Smooth muscle cell (in vitro differentiated cells): Measurements from ENCODE around the gene SPATA12. TPM values are rescaled to one million over a fixed set of nuclear protein-coding genes. Genes with fewer than 3 reads are reported as not detected.
A peak's percentile ranks its signal among the peaks of the same experiment; 100 is the strongest.

Experiments
- DNase-seq: peaks from one replicate; lab custom pipeline; 2025; ENCODE audit not compliant: unreplicated experiment; lab: John Stamatoyannopoulos, UW
- H2AFZ ChIP-seq: fragments of 200-600 bp; sonication (generic); 2 replicates; pipeline ENCODE4 v1.6.0; 2016; ENCODE audit warnings: antibody characterized with exemption, low read depth, mild to moderate bottlenecking
- H3F3A ChIP-seq: fragments of 200-600 bp; sonication (generic); 2 replicates; pipeline ENCODE4 v1.6.0; 2017; ENCODE audit warnings: antibody characterized with exemption, low read depth
- H3K27ac ChIP-seq: fragments of 200-600 bp; sonication (generic); 2 replicates; pipeline ENCODE4 v1.5.1; 2016; ENCODE audit warnings: low read depth, mild to moderate bottlenecking
- H3K27me3 ChIP-seq: fragments of 200-600 bp; sonication (generic); 2 replicates; pipeline ENCODE4 v1.6.1; 2016; ENCODE audit warnings: low read depth, mild to moderate bottlenecking
- H3K36me3 ChIP-seq: fragments of 200-600 bp; sonication (generic); 2 replicates; pipeline ENCODE4 v1.5.1; 2016; ENCODE audit warnings: low read depth
- H3K4me1 ChIP-seq: fragments of 200-600 bp; sonication (generic); 2 replicates; pipeline ENCODE4 v1.5.1; 2016; ENCODE audit warnings: low read depth
- H3K4me2 ChIP-seq: fragments of 200-600 bp; sonication (generic); 2 replicates; pipeline ENCODE4 v1.6.0; 2016; ENCODE audit warnings: mild to moderate bottlenecking
- H3K4me3 ChIP-seq: fragments of 200-600 bp; sonication (generic); 2 replicates; pipeline ENCODE4 v1.5.1; 2016; ENCODE audit warnings: mild to moderate bottlenecking
- H3K79me2 ChIP-seq: fragments of 200-600 bp; sonication (generic); 2 replicates; pipeline ENCODE4 v1.6.0; 2016; ENCODE audit warnings: low read depth, mild to moderate bottlenecking
- H3K9ac ChIP-seq: fragments of 200-600 bp; sonication (generic); 2 replicates; pipeline ENCODE4 v1.6.0; 2016; ENCODE audit warnings: low read depth
- H3K9me3 ChIP-seq: fragments of 200-600 bp; sonication (generic); replicated peaks from 2 replicates; pipeline ENCODE4 v1.5.1; 2016; ENCODE audit warnings: low read depth
- H4K20me1 ChIP-seq: fragments of 200-600 bp; sonication (generic); 2 replicates; pipeline ENCODE4 v1.6.0; 2016; ENCODE audit warnings: low read depth
- WGBS: methylation state at CpG from one replicate; pipeline ENCODE4 v1.1.7; 2016; ENCODE audit warnings: low lambda C conversion rate; 5-methylcytosine and 5-hydroxymethylcytosine counted together
- polyA plus RNA-seq: library from polyadenylated mRNA; unstranded; fragments of >200 nt; fragmentation: Nextera tagmentation; extraction: Ambion mirVana; gene quantifications from 2 replicates; pipeline ENCODE4 v1.2.1, GENCODE V29; 2016
- total RNA-seq: library from RNA; depleted of rRNA; stranded (reverse); fragments of >200 nt; gene quantifications from 2 replicates; pipeline ENCODE4 v1.2.3, GENCODE V29; 2014
- TF ChIP-seq, protein P1 (sequence below): fragments of 200-600 bp; sonication (generic); IDR thresholded peaks from 2 replicates; pipeline ENCODE4 v1.5.1; 2017; ENCODE audit warnings: borderline replicate concordance, mild to moderate bottlenecking, antibody characterized with exemption; ENCODE audit not compliant: insufficient read depth, poor library complexity, severe bottlenecking

SPATA12 gene
- total and polyA plus RNA-seq, 2 experiments from 2014 or later = not detected

DNA sequence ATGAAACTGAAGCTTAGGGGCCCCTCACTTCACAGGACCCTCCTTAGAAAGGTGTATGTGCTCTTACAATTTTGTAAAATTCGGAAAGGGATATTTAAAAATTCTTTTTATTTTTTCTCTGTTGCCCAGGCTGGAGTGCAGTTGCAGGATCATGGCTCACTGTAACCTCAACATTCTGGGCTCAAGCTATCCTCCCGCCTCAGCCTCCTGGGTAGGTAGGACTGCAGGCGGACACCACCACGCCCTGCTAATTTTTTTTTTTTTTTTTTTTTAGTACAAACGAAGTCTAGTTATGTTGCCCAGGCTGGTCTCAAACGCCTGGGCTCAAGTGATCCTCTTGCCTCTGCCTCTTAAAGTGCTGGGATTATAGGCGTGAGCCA lies 45.1 kb upstream of the SPATA12 start:
- H3K27ac ChIP-seq = peak overlapping the region; percentile 83
- H3K4me1 ChIP-seq = peaks cover 21% of the 10 kb centered on the region
- TF ChIP-seq, protein P1, sequence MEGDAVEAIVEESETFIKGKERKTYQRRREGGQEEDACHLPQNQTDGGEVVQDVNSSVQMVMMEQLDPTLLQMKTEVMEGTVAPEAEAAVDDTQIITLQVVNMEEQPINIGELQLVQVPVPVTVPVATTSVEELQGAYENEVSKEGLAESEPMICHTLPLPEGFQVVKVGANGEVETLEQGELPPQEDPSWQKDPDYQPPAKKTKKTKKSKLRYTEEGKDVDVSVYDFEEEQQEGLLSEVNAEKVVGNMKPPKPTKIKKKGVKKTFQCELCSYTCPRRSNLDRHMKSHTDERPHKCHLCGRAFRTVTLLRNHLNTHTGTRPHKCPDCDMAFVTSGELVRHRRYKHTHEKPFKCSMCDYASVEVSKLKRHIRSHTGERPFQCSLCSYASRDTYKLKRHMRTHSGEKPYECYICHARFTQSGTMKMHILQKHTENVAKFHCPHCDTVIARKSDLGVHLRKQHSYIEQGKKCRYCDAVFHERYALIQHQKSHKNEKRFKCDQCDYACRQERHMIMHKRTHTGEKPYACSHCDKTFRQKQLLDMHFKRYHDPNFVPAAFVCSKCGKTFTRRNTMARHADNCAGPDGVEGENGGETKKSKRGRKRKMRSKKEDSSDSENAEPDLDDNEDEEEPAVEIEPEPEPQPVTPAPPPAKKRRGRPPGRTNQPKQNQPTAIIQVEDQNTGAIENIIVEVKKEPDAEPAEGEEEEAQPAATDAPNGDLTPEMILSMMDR = no peak
- no peak for DNase-seq
- no peaks in the 10 kb centered on the region for H4K20me1 ChIP-seq
- H3K9me3 ChIP-seq = no peaks in the 10 kb centered on the region
- H3K27me3 ChIP-seq = no peaks in the 10 kb centered on the region
- H2AFZ ChIP-seq = no peak overlapping the region
- H3K79me2 ChIP-seq = no peaks in the 10 kb centered on the region
- H3K4me3 ChIP-seq = no peak overlapping the region
- WGBS = 94% methylated on average over 7 of the region's 7 CpGs
- peak overlapping the region; percentile 65 for H3K9ac ChIP-seq
- no peak overlapping the region for H3K4me2 ChIP-seq
- no peaks in the 10 kb centered on the region for H3K36me3 ChIP-seq
- H3F3A ChIP-seq = peaks cover 5% of the 10 kb centered on the region

DNA sequence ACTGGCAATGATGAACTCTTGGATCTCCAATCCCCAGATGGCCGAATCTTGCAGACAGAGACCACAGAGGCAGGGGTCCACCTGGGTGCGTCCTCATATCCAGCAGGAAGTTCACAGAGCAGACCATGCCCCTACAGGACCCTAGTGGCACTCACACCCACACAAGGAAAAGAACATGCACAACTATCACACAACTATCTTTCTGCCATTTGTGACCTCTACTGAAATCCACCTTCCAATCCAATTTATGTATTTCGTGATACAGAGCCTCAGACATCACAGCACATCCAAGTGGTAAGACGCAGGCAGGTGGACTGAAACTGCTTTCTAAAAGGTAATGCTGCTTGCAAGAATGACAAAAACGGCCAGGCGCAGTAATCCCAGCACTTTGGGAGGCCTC lies 44.6 kb upstream of the SPATA12 start:
- H3K4me2 ChIP-seq = no peak overlapping the region

DNA sequence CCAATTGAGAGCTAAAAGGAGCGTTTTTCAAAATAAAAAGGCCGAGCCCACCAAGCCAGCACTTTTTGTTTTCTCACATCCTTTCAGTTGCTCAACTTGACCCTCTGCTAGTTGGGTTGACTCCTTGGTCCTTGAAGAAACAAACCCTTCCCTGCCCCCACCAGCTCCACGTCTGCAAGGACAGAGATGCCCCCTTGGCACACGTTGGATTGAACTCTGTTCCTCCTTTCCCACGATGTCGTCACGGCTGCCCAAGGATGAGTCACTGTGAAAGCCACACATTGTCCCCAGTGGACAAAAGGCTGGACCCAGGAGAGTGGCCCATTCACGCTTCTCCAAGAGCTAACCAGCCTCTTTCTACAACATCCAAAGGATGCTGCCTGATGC lies 43.0 kb upstream of the SPATA12 start:
- Histone ChIP-seq H2AFZ (no peak overlapping the region), H3K79me2 (no peaks in the 10 kb centered on the region), H3K9me3 (no peaks in the 10 kb centered on the region), H3K4me2 (peak overlapping the region; percentile 54), H3K36me3 (no peaks in the 10 kb centered on the region), H4K20me1 (no peaks in the 10 kb centered on the region), H3K9ac (no peak overlapping the region), H3K4me1 (peaks cover 21% of the 10 kb centered on the region), H3K4me3 (no peak overlapping the region), H3K27ac (peak overlapping the region; percentile 70), H3K27me3 (no peaks in the 10 kb centered on the region), H3F3A (peaks cover 5% of the 10 kb centered on the region)
- 46% methylated on average over 8 of the region's 8 CpGs for WGBS
- no peak for DNase-seq
- TF ChIP-seq, protein P1 = no peak

More for the DNA sequence above, 44.6 kb upstream of the SPATA12 start:
- Histone ChIP-seq H3K4me1 (peaks cover 21% of the 10 kb centered on the region), H3K4me3 (no peak overlapping the region), H3K79me2 (no peaks in the 10 kb centered on the region), H3K9me3 (no peaks in the 10 kb centered on the region), H3K27ac (no peak overlapping the region), H3K9ac (no peak overlapping the region), H3K36me3 (no peaks in the 10 kb centered on the region), H3K27me3 (no peaks in the 10 kb centered on the region), H4K20me1 (no peaks in the 10 kb centered on the region), H2AFZ (no peak overlapping the region), H3F3A (peaks cover 5% of the 10 kb centered on the region)
- TF ChIP-seq, protein P1 = no peak
- no peak for DNase-seq
- WGBS = 95% methylated on average over 6 of the region's 6 CpGs

DNA sequence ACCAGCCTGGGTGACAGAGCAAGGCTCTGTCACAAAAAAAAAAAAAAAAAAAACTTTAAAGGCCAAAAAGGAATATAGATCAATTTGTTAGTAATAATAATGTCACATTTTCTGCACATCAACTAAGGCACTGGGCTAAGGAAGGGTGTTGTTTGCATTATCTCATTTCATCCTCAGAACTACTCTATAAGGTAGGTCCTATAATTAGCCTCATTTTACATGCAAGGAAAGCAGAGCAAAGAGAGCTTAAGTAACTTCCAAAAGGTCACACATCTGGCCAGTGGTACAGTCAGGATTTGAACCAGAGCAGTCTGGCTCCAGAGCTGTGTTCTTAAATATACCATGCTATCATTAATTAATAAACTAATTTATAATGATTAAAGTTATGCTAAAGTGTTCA lies 42.2 kb upstream of the SPATA12 start:
- Histone ChIP-seq H3K27me3 (no peaks in the 10 kb centered on the region), H2AFZ (no peak overlapping the region), H3K36me3 (no peaks in the 10 kb centered on the region), H3K9me3 (no peaks in the 10 kb centered on the region), H3K79me2 (no peaks in the 10 kb centered on the region), H3K4me2 (no peak overlapping the region), H4K20me1 (no peaks in the 10 kb centered on the region), H3K4me3 (no peak overlapping the region), H3K4me1 (peaks cover 21% of the 10 kb centered on the region), H3K9ac (no peak overlapping the region), H3K27ac (no peak overlapping the region), H3F3A (peaks cover 5% of the 10 kb centered on the region)
- no peak for DNase-seq
- TF ChIP-seq, protein P1 = no peak
